Fibroblast of the aortic adventitia (primary cell): Measurements from ENCODE around the gene KAT7. TPM values are rescaled to one million over a fixed set of nuclear protein-coding genes. Genes with fewer than 3 reads are reported as not detected.
"Not testable (repeated sequence)": the region's sequence is repeated elsewhere in the genome, so short reads cannot be mapped to it uniquely, and the experiment has no call there.

ENCODE experiments used
- DNase-seq: peaks from one replicate; pipeline ENCODE4 v3.0.0-alpha.2; 2010; ENCODE audit warnings: low read depth
- H3K4me3 ChIP-seq: 2 replicates; pipeline ENCODE4 v1.5.1; 2011; ENCODE audit warnings: low read depth, mild to moderate bottlenecking, control low read depth, low read length, moderate library complexity
- total RNA-seq: library from RNA; depleted of rRNA; stranded (reverse); fragments of >200 nt; gene quantifications from 2 replicates; pipeline ENCODE4 v1.2.3, GENCODE V29; 2012; ENCODE audit warnings: low replicate concordance
- TF ChIP-seq, protein P1 (sequence below): IDR thresholded peaks from 2 replicates; pipeline ENCODE4 v1.5.1; 2011; ENCODE audit warnings: mild to moderate bottlenecking, low read length, control low read depth, inconsistent platforms; ENCODE audit not compliant: insufficient read depth

The KAT7 gene
- total RNA-seq, 1 donor, result 33.5 TPM

DNA sequence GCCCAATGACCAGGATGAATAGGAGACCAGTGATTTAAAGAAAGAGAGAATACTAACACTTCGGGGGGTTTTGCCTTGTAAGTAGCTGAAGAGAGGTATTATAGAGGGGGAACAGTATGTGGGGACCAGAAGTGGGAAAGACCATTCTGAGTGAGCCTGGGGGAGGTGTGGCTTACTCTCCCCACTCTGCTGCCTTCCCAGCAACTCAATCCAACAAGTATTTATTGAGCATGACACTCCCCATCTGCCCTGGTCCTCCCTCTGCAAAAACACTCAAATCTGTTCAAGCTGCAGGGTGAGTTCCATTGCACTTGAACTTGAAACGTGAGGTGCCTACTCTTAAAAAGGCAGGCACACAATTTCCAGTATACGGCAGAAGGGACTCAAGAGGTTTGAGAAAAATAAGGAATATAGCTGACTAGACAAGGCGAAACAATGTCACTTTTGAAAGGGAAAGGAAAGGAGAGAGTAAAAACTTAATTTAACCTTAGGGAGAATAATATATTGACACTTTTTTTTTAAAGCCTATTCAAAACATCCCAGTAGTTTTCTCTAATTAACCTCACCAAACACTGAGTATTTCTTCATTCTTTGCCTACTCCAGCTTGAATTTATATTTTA, 32.7 kb upstream of the KAT7 start:
- H3K4me3 ChIP-seq, result no peak overlapping the region
- no peak for DNase-seq
- TF ChIP-seq, protein P1, sequence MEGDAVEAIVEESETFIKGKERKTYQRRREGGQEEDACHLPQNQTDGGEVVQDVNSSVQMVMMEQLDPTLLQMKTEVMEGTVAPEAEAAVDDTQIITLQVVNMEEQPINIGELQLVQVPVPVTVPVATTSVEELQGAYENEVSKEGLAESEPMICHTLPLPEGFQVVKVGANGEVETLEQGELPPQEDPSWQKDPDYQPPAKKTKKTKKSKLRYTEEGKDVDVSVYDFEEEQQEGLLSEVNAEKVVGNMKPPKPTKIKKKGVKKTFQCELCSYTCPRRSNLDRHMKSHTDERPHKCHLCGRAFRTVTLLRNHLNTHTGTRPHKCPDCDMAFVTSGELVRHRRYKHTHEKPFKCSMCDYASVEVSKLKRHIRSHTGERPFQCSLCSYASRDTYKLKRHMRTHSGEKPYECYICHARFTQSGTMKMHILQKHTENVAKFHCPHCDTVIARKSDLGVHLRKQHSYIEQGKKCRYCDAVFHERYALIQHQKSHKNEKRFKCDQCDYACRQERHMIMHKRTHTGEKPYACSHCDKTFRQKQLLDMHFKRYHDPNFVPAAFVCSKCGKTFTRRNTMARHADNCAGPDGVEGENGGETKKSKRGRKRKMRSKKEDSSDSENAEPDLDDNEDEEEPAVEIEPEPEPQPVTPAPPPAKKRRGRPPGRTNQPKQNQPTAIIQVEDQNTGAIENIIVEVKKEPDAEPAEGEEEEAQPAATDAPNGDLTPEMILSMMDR, result no peak

DNA sequence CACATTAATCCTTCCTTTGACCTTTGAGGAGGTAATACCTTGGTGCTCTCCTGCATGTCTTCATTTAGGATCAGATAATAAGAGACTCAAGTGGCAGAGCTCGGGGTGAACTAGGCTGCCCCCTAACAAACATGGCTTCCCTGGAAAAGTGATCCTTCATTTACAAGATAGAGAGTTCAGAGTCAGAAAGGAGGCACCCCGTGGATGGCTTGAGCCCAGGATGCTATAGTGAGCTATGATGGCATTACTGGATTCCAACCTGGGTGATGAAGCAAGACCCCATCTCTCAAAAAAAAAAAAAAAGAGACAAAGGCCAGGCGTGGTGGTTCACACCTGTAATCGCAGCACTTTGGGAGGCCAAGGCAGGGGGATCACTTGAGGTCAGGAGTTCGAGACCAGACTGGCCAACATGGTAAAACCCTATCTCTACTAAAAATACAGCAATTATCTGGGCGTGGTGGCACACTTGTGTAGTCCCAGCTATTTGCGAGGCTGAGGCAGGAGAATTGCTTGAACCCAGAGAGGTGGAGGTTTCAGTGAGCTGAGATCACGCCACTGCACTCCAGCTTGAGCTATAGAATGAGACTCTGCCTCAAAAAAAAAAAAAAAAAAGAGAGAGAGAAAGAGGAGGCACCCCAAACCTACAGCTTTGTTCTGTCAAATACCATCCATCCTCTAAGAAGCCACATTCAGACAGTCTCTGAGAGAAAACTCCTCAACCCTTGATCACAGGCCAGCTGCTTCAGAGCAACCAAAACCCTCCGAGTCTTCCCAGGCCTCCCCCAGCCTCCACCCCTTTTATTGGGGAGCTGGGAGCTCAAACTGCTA, 31.9 kb upstream of the KAT7 start:
- TF ChIP-seq, protein P1, result no peak
- no peak overlapping the region for H3K4me3 ChIP-seq
- no peak for DNase-seq

DNA sequence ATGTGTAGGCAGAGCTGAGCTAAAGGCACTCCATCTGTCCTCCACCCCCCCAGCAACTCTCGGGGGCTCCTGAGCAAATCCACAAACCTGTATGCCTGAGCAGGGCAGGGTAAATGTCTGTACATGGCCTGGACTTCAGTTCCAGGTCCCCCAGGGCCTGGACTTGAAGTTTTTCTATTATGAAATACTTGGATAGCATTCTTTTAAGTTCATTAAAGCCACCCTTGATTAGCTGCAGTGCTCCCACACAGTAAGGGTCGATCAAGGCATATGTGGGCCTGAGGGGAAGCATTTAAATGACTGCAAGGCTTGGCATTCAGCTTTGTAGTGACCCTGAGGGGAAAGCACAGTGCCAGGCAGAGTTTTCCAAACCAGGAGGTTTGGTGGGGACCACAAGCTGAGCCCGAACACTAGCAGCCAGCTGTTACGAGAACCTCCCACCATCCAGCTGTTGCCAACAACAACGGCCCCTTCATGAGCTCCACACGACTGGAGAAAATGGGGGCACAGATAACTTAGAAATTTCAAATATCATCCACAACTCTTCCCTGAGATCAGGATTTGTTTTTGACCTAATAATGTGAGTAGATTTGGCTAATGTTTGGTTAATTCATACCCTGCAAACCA, 31.2 kb upstream of the KAT7 start:
- TF ChIP-seq, protein P1, result no peak
- no peak for DNase-seq
- no peak overlapping the region for H3K4me3 ChIP-seq

DNA sequence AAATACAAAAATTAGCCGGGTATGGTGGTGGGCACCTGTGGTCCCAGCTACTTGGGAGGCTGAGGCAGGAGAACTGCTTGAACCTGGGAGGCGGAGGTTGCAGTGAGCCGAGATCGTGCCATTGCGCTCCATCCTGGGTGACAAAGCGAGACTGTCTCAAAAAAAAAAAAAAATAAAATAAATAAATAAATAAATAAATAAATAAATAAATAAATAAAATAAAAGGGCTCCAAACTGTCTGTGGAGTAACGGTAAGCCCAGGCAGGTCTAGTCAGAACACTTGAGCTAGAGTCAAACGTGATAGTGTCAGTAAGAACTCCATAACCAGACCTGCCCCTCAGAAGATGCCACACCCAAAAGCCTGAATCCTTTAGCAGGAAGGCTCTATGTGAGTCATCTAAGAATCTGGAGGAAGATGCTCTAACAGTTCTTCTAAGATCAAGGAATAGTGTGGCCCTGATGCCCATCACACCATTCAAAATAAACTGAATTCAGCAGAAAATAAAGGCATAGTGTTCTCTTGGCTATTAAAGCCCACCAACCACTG, 29.9 kb upstream of the KAT7 start:
- DNase-seq, H3K4me3 ChIP-seq: not testable (repeated sequence)

DNA sequence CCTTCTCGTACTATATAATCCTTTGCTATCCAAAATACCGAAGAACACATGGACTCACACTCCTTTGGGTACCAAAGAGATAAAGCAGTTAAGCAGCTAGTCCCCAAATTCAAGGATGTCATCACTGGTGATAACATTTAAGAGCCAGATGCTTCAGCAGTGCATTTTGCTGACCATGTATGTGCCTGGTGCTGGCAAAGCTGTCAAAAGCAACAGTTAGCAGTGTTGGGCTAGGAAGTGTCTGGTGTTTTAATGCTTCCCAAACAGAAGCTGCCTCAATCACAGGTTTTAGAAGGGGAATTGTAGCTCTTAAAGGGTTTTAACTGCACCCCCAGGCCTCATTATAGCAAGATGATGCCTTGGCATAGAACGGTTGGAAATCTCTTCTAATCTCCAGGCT, 29.3 kb upstream of the KAT7 start:
- DNase-seq, result no peak
- H3K4me3 ChIP-seq, result no peak overlapping the region
- TF ChIP-seq, protein P1, result no peak

DNA sequence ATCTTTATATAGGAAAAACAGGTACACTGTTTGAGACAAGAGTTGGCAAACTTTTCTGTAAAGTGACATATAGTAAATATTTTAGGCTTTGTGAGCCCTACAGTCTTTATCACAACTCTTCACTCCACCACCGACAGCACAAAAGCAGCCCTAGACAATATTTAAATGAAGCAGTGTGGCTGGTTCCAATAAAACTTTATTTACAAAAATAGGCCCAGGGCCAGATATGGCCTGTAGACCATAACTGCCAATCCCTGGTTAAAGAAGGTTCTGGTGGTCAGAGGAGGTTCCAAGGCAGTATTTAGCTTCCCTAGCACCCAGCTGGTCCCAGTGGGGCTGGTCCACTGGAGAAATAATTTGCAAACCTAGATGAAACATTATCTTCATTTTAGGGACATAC, 28.2 kb upstream of the KAT7 start:
- TF ChIP-seq, protein P1, result no peak
- no peak overlapping the region for H3K4me3 ChIP-seq
- no peak for DNase-seq
